Dermis microvascular lymphatic vessel endothelial cell (primary cell): Measurements from ENCODE around the gene SERPINA9. TPM values are rescaled to one million over a fixed set of nuclear protein-coding genes. Genes with fewer than 3 reads are reported as not detected.

Experiments used
- DNase-seq, 2 donors: peaks; one replicate each; pipeline versions ENCODE4 v3.0.0 to v3.0.0-alpha.2; 2010; ENCODE audit warnings: low read depth in 2 of 2
- total RNA-seq: library from RNA; depleted of rRNA; stranded (reverse); fragments of >200 nt; gene quantifications from 2 replicates; pipeline ENCODE4 v1.2.1, GENCODE V29; 2014

SERPINA9 gene
- total RNA-seq, 1 donor from 2014 or later, result not detected

- DNase-seq, result no peak
Observed at GRCh38 chr14:94462763-94463572, 13.0 kb downstream of the SERPINA9 start.

- DNase-seq, result no peak
Observed at GRCh38 chr14:94462219-94462551, 13.8 kb downstream of the SERPINA9 start.

- no peak for DNase-seq
Observed at GRCh38 chr14:94461526-94462218, 14.3 kb downstream of the SERPINA9 start.

- no peak for DNase-seq
Observed at GRCh38 chr14:94460631-94461416, 15.2 kb downstream of the SERPINA9 start.

GRCh38 chr14:94458558-94459205 lies 17.3 kb downstream of the SERPINA9 start:
- DNase-seq, result no peak

- no peak for DNase-seq
Observed at GRCh38 chr14:94458096-94458495, 17.9 kb downstream of the SERPINA9 start.

GRCh38 chr14:94455928-94456327 lies 20.1 kb downstream of the SERPINA9 start:
- DNase-seq, result no peak

GRCh38 chr14:94451826-94452225 lies 24.2 kb downstream of the SERPINA9 start:
- DNase-seq, result no peak

GRCh38 chr14:94451091-94451771 lies 24.8 kb downstream of the SERPINA9 start:
- no peak for DNase-seq

GRCh38 chr14:94450722-94451090 lies 25.3 kb downstream of the SERPINA9 start:
- DNase-seq, result no peak

- no peak for DNase-seq
Observed at GRCh38 chr14:94449930-94450329, 26.1 kb downstream of the SERPINA9 start.

GRCh38 chr14:94448071-94448808 lies 27.8 kb downstream of the SERPINA9 start:
- DNase-seq, result no peak

GRCh38 chr14:94447206-94447605 lies 28.8 kb downstream of the SERPINA9 start:
- no peak for DNase-seq

- no peak for DNase-seq
Observed at GRCh38 chr14:94446126-94446525, 29.9 kb downstream of the SERPINA9 start.

- no peak for DNase-seq
Observed at GRCh38 chr14:94445003-94445402, 31.0 kb downstream of the SERPINA9 start.

GRCh38 chr14:94441531-94442205 lies 34.3 kb downstream of the SERPINA9 start:
- no peak for DNase-seq

- no peak for DNase-seq
Observed at GRCh38 chr14:94441130-94441529, 34.9 kb downstream of the SERPINA9 start.

GRCh38 chr14:94439453-94440057 lies 36.4 kb downstream of the SERPINA9 start:
- no peak for DNase-seq

GRCh38 chr14:94428610-94429009 lies 47.4 kb downstream of the SERPINA9 start:
- no peak for DNase-seq
